ENCODE data around the gene SORCS1.

DNA sequence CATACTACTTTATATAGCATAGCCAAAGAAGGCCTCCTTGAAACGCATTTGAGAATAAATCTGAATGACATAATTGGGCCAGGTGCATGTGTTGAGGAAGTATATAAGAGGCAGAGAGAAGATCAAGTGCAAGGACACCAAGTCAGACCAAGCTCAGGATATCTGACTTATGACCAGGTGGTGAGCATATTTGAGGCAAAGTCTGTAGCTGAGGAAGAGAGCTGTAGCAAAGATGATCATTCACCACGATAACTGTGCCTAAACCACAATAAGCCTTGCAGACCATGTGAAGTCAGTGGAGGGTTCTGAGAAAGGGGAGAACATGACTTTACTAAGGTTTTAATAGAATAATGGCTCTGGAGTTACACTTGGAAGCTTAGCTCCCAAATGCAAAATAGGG lies 292.3 kb downstream of the SORCS1 start:
- no peak for TF ChIP-seq L3MBTL2 (conservative IDR thresholded peaks at IDR 0.05)
- TF ChIP-seq SP1 (IDR thresholded peaks at IDR 0.05) = no peak
- TF ChIP-seq FOXM1 (IDR thresholded peaks at IDR 0.05; ENCODE audit: borderline replicate concordance) = no peak
- TF ChIP-seq FOXK2 (IDR thresholded peaks at IDR 0.05) = no peak
- no peak for TF ChIP-seq ARNT (IDR thresholded peaks at IDR 0.05)
- no peak for TF ChIP-seq NFRKB (IDR thresholded peaks at IDR 0.05)

All from HEK293T (cell line).